NT2/D1 (cell line): ENCODE data around the gene SLC9A9.

Source experiments
- SUZ12 ChIP-seq: IDR thresholded peaks from 2 replicates; pipeline ENCODE4 v1.6.1; 2011; ENCODE audit not compliant: insufficient read length, insufficient read depth; ENCODE audit errors: extremely low read depth
- YY1 ChIP-seq: IDR thresholded peaks from 2 replicates; pipeline ENCODE4 v1.6.1; 2011; ENCODE audit not compliant: insufficient read length, insufficient read depth
- ZNF274 ChIP-seq: IDR thresholded peaks from 2 replicates; pipeline ENCODE4 v1.6.1; 2011; ENCODE audit warnings: mild to moderate bottlenecking, low read depth, low read length

GRCh38 chr3:143895805-143896204 is 47.5 kb upstream of the SLC9A9 start:
- TF ChIP-seq ZNF274, result no peak
- no peak for TF ChIP-seq YY1
- no peak for TF ChIP-seq SUZ12
